ENCODE results near the gene TLN1.

- TF ChIP-seq CHD2 (IDR thresholded peaks at IDR 0.05; ENCODE audit: low read length, partially characterized antibody): no peak
- TF ChIP-seq, protein P1, sequence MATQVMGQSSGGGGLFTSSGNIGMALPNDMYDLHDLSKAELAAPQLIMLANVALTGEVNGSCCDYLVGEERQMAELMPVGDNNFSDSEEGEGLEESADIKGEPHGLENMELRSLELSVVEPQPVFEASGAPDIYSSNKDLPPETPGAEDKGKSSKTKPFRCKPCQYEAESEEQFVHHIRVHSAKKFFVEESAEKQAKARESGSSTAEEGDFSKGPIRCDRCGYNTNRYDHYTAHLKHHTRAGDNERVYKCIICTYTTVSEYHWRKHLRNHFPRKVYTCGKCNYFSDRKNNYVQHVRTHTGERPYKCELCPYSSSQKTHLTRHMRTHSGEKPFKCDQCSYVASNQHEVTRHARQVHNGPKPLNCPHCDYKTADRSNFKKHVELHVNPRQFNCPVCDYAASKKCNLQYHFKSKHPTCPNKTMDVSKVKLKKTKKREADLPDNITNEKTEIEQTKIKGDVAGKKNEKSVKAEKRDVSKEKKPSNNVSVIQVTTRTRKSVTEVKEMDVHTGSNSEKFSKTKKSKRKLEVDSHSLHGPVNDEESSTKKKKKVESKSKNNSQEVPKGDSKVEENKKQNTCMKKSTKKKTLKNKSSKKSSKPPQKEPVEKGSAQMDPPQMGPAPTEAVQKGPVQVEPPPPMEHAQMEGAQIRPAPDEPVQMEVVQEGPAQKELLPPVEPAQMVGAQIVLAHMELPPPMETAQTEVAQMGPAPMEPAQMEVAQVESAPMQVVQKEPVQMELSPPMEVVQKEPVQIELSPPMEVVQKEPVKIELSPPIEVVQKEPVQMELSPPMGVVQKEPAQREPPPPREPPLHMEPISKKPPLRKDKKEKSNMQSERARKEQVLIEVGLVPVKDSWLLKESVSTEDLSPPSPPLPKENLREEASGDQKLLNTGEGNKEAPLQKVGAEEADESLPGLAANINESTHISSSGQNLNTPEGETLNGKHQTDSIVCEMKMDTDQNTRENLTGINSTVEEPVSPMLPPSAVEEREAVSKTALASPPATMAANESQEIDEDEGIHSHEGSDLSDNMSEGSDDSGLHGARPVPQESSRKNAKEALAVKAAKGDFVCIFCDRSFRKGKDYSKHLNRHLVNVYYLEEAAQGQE (IDR thresholded peaks at IDR 0.05): no peak
- TF ChIP-seq MAFK (IDR thresholded peaks at IDR 0.05; ENCODE audit: partially characterized antibody): no peak
- no peak for TF ChIP-seq RFX5 (IDR thresholded peaks at IDR 0.05)
- TF ChIP-seq CTCF (IDR thresholded peaks at IDR 0.05): no peak
- no peak for TF ChIP-seq MYC (IDR thresholded peaks at IDR 0.05; ENCODE audit: borderline replicate concordance, low read length)
- no peak for TF ChIP-seq MAX (IDR thresholded peaks at IDR 0.05)
- TF ChIP-seq ZNF302 (CRISPR knock-in tag; IDR thresholded peaks at IDR 0.05): no peak
- TF ChIP-seq SREBF2 (IDR thresholded peaks at IDR 0.05): no peak
Observed at GRCh38 chr9:35759795-35760194, 27.8 kb upstream of the TLN1 start.

All from A549 (cell line).